SK-N-SH (cell line): ENCODE results near the gene ADCY10. TPM values are rescaled to one million over a fixed set of nuclear protein-coding genes. Genes with fewer than 3 reads are reported as not detected.

Experiments
- CTCF ChIA-PET: fragments of 300-600, 350-600 bp; formaldehyde crosslinking; extraction: SDS; loops from one replicate; lab custom pipeline; 2021; lab: Yijun Ruan, JAX
- POLR2A ChIA-PET: fragments of 350-600 bp; sonication (Branson Sonifier 250); formaldehyde crosslinking; extraction: SDS; loops from one replicate; lab custom pipeline; 2020; ENCODE audit warnings: antibody characterized with exemption, inconsistent platforms; lab: Yijun Ruan, JAX
- DNase-seq: peaks from one replicate; pipeline ENCODE4 v3.0.0; 2012
- H2AFZ ChIP-seq: fragments of 200-600 bp; sonication (generic); 2 replicates; pipeline ENCODE4 v1.8.1; 2016; ENCODE audit warnings: antibody characterized with exemption, mild to moderate bottlenecking, low read depth
- H3F3A ChIP-seq: fragments of 200-600 bp; sonication (generic); replicated peaks from 2 replicates; pipeline ENCODE3; 2016; ENCODE audit warnings: antibody characterized with exemption, mild to moderate bottlenecking; ENCODE audit not compliant: insufficient read depth
- H3K27ac ChIP-seq, 2 experiments: fragments of 200-500 bp in 1 of 2; fragments of 200-600 bp in 1 of 2; sonication (Bioruptor generic) in 1 of 2; sonication (generic), shearing (Covaris generic) in 1 of 2; 2 replicates each; pipeline versions ENCODE4 v1.5.1 to v1.6.1; 2014 to 2016; ENCODE audit warnings: low read depth in 2 of 2, inconsistent platforms in 1 of 2, low read length in 1 of 2, mild to moderate bottlenecking in 1 of 2, mixed read lengths in 1 of 2
- H3K27me3 ChIP-seq: fragments of 200-600 bp; sonication (generic), shearing (Covaris generic); 2 replicates; pipeline ENCODE4 v1.6.1; 2016; ENCODE audit warnings: mixed run types; ENCODE audit not compliant: insufficient read depth
- H3K36me3 ChIP-seq, 2 experiments: fragments of 200-500 bp in 1 of 2; fragments of 200-600 bp in 1 of 2; sonication (Bioruptor generic) in 1 of 2; sonication (generic) in 1 of 2; replicated peaks in 1 of 2; 2 replicates each; pipeline versions ENCODE3 to v1.5.1; 2014 to 2016; ENCODE audit warnings: low read length in 1 of 2, mild to moderate bottlenecking in 1 of 2; ENCODE audit not compliant: insufficient read depth in 2 of 2, control insufficient read depth in 1 of 2
- H3K4me1 ChIP-seq, 2 experiments: fragments of 200-500 bp in 1 of 2; fragments of 200-600 bp in 1 of 2; sonication (Bioruptor generic) in 1 of 2; sonication (generic), shearing (Covaris generic) in 1 of 2; 2 replicates each; pipeline versions ENCODE4 v1.5.1 to v1.6.1; 2014 to 2016; ENCODE audit warnings: low read depth in 1 of 2, low read length in 1 of 2, mixed run types in 1 of 2; ENCODE audit not compliant: insufficient read depth in 2 of 2, control insufficient read depth in 1 of 2
- H3K4me2 ChIP-seq: fragments of 200-600 bp; sonication (generic), shearing (Covaris generic); 2 replicates; pipeline ENCODE4 v1.6.1; 2017; ENCODE audit warnings: mixed run types
- H3K4me3 ChIP-seq, 2 experiments: fragments of 200-500 bp in 1 of 2; fragments of 200-600 bp in 1 of 2; sonication (Bioruptor generic) in 1 of 2; sonication (generic), shearing (Covaris generic) in 1 of 2; 2 replicates each; pipeline versions ENCODE4 v1.5.1 to v1.8.1; 2014 to 2016; ENCODE audit warnings: low read depth in 2 of 2, inconsistent platforms in 1 of 2, low read length in 1 of 2, mild to moderate bottlenecking in 1 of 2, mixed read lengths in 1 of 2, moderate library complexity in 1 of 2
- H3K79me2 ChIP-seq: fragments of 200-600 bp; sonication (generic); 2 replicates; pipeline ENCODE4 v1.8.1; 2017; ENCODE audit warnings: mild to moderate bottlenecking; ENCODE audit not compliant: insufficient read depth
- H3K9ac ChIP-seq: fragments of 200-600 bp; sonication (generic); 2 replicates; pipeline ENCODE4 v1.6.1; 2017; ENCODE audit warnings: mixed run types
- H3K9me2 ChIP-seq: fragments of 200-600 bp; sonication (generic); 2 replicates; pipeline ENCODE4 v1.6.1; 2017; ENCODE audit warnings: mixed run types
- H3K9me3 ChIP-seq: fragments of 200-600 bp; sonication (generic); 2 replicates; pipeline ENCODE4 v1.6.1; 2017; ENCODE audit warnings: mixed run types, mild to moderate bottlenecking, moderate library complexity
- H4K20me1 ChIP-seq: fragments of 200-600 bp; sonication (generic); 2 replicates; pipeline ENCODE4 v1.6.1; 2017; ENCODE audit warnings: mild to moderate bottlenecking, mixed run types; ENCODE audit not compliant: insufficient read depth
- ELF1 ChIP-seq: IDR thresholded peaks from 2 replicates; pipeline ENCODE4 v1.4.0; 2012
- FOSL2 ChIP-seq: IDR thresholded peaks from 2 replicates; pipeline ENCODE4 v1.4.0; 2012; ENCODE audit warnings: low read depth, mild to moderate bottlenecking, moderate library complexity, borderline replicate concordance
- FOXM1 ChIP-seq: IDR thresholded peaks from 2 replicates; pipeline ENCODE4 v1.4.0; 2012; ENCODE audit warnings: low read depth, mild to moderate bottlenecking
- JUND ChIP-seq: IDR thresholded peaks from 2 replicates; pipeline ENCODE4 v1.4.0; 2012
- MEF2A ChIP-seq: IDR thresholded peaks from 2 replicates; pipeline ENCODE4 v1.4.0; 2012; ENCODE audit warnings: low read depth, borderline replicate concordance
- NFIC ChIP-seq: IDR thresholded peaks from 2 replicates; pipeline ENCODE4 v1.4.0; 2012; ENCODE audit warnings: borderline replicate concordance
- REST ChIP-seq: IDR thresholded peaks from 2 replicates; pipeline ENCODE4 v1.6.1; 2012; ENCODE audit warnings: mild to moderate bottlenecking, low read depth, low read length, moderate library complexity
- RFX5 ChIP-seq: IDR thresholded peaks from 2 replicates; pipeline ENCODE4 v1.6.1; 2012; ENCODE audit warnings: mild to moderate bottlenecking, improper control_type of control experiment, low read length
- RXRA ChIP-seq: IDR thresholded peaks from 2 replicates; pipeline ENCODE4 v1.4.0; 2012; ENCODE audit warnings: low read depth, mild to moderate bottlenecking, borderline replicate concordance
- SIN3A ChIP-seq: IDR thresholded peaks from 2 replicates; pipeline ENCODE4 v1.6.1; 2012; ENCODE audit warnings: low read depth, mild to moderate bottlenecking, low read length, moderate library complexity, borderline replicate concordance
- TAF1 ChIP-seq: IDR thresholded peaks from 2 replicates; pipeline ENCODE4 v1.6.1; 2012; ENCODE audit warnings: low read depth, mild to moderate bottlenecking, low read length, moderate library complexity, borderline replicate concordance
- TCF12 ChIP-seq: IDR thresholded peaks from 2 replicates; pipeline ENCODE4 v1.4.0; 2012
- YY1 ChIP-seq: IDR thresholded peaks from 2 replicates; pipeline ENCODE4 v1.4.0; 2012; ENCODE audit warnings: low read depth, mild to moderate bottlenecking
- ZBTB33 ChIP-seq: IDR thresholded peaks from 2 replicates; pipeline ENCODE4 v1.4.0; 2012; ENCODE audit warnings: low read depth, borderline replicate concordance
- WGBS: methylation state at CpG from one replicate; pipeline ENCODE4 v1.1.6; 2017; ENCODE audit warnings: low lambda C conversion rate; 5-methylcytosine and 5-hydroxymethylcytosine counted together
- polyA plus RNA-seq, 3 experiments: library from polyadenylated mRNA; depleted of rRNA; stranded (reverse); fragments of >200 nt; gene quantifications; 2 replicates each; pipeline ENCODE4 v1.2.3, GENCODE V29; 2012
- TF ChIP-seq, protein P1 (sequence below): fragments of 150-350 bp; IDR thresholded peaks from 2 replicates; pipeline ENCODE4 v1.6.1; 2016; ENCODE audit warnings: mild to moderate bottlenecking, low read depth, low read length
- TF ChIP-seq, protein P2 (sequence below): fragments of 150-350 bp; IDR thresholded peaks from 2 replicates; pipeline ENCODE4 v1.6.1; 2017; ENCODE audit warnings: antibody characterized with exemption, low read length, low read depth, borderline replicate concordance

The ADCY10 gene
- polyA plus RNA-seq, 1 of the 3 experiments (the other 2 are of a cell fraction) = 0.10 TPM

DNA sequence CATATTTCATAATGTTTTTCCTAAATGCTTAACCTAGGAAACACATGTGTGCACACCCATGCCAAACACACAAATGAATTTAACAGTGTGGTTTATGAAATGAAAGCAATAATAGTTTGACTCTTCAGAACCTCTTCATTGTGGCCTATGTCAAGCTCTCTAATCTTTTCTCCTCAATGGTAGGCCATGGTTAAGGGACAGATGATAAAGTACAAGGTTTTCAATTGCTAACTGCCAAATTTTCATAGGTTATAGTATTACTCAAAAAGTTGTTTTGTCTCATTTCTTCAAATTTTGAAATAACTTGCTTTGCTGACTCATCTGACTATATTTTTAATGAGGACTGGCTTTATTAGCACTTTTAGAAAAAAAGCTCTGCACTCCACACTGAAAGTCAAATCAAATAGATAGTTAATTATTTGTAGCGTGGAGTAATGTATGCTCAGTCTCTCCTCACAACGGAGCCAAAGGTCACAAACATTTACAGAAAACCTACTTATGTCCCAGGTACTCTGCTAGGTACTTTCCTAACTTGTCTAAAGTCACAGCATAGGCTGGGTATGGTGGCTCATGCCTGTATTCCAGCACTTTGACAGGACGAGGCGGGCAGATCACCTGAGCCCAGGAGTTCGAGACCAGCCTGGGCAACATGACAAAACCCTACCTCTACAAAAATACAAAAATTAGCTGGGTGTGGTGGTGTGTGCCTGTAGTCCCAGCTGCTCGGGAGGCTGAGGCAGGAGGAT, 3.0 kb upstream of the ADCY10 start:
- Histone ChIP-seq H3K4me3 (no peak overlapping the region), H3K79me2 (no peaks in the 10 kb centered on the region), H2AFZ (no peak overlapping the region), H3K4me2 (no peak overlapping the region), H3K27me3 (no peaks in the 10 kb centered on the region), H4K20me1 (no peaks in the 10 kb centered on the region), H3F3A (peaks cover 5% of the 10 kb centered on the region), H3K9ac (no peak overlapping the region), H3K9me2 (no peaks in the 10 kb centered on the region), H3K36me3 (peaks cover 15 to 26% of the 10 kb centered on the region in 2 experiments), H3K9me3 (no peaks in the 10 kb centered on the region), H3K27ac (no peak overlapping the region), H3K4me1 (no peaks in the 10 kb centered on the region; a peak in 2 of 4 replicates)
- WGBS = 92% methylated on average over 6 of the region's 6 CpGs
- DNase-seq = no peak
- ChIA-PET CTCF (interaction anchor here (0.8 to 1.1 kb wide), 3 partner anchors 11 to 202 kb away, joined by 3 to 4 read pairs (median 3); no protein-coding TSS in a partner anchor), POLR2A (no interaction called here)
- no peak for TF ChIP-seq MEF2A
- TF ChIP-seq, protein P1, sequence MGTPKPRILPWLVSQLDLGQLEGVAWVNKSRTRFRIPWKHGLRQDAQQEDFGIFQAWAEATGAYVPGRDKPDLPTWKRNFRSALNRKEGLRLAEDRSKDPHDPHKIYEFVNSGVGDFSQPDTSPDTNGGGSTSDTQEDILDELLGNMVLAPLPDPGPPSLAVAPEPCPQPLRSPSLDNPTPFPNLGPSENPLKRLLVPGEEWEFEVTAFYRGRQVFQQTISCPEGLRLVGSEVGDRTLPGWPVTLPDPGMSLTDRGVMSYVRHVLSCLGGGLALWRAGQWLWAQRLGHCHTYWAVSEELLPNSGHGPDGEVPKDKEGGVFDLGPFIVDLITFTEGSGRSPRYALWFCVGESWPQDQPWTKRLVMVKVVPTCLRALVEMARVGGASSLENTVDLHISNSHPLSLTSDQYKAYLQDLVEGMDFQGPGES = no peak
- no peak for TF ChIP-seq YY1
- TF ChIP-seq TCF12 = no peak
- TF ChIP-seq, protein P2, sequence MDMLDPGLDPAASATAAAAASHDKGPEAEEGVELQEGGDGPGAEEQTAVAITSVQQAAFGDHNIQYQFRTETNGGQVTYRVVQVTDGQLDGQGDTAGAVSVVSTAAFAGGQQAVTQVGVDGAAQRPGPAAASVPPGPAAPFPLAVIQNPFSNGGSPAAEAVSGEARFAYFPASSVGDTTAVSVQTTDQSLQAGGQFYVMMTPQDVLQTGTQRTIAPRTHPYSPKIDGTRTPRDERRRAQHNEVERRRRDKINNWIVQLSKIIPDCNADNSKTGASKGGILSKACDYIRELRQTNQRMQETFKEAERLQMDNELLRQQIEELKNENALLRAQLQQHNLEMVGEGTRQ = no peak
- TF ChIP-seq FOSL2 = no peak
- TF ChIP-seq ELF1 = no peak

- no peaks in the 10 kb centered on the region for H3K27me3 ChIP-seq
- no peak overlapping the region for H3K4me3 ChIP-seq
- H3K4me2 ChIP-seq = no peak overlapping the region
- H4K20me1 ChIP-seq = no peaks in the 10 kb centered on the region
- no peak overlapping the region for H2AFZ ChIP-seq
- ChIA-PET CTCF (interaction anchor here (1.4 kb wide), 1 partner anchor 22 kb away, joined by 3 read pairs; no protein-coding TSS in a partner anchor), POLR2A (no interaction called here)
- no peak overlapping the region for H3K27ac ChIP-seq
- H3K9me2 ChIP-seq = no peaks in the 10 kb centered on the region
- no peak overlapping the region for H3K9ac ChIP-seq
- no peaks in the 10 kb centered on the region; a peak in 1 of 4 replicates for H3K4me1 ChIP-seq
- no peak for DNase-seq
- 99% methylated on average over 8 of the region's 8 CpGs for WGBS
- no peaks in the 10 kb centered on the region for H3K79me2 ChIP-seq
- H3K36me3 ChIP-seq = peaks cover 15 to 26% of the 10 kb centered on the region in 2 experiments
- H3F3A ChIP-seq = peaks cover 5% of the 10 kb centered on the region
- H3K9me3 ChIP-seq = no peaks in the 10 kb centered on the region
- TF ChIP-seq YY1 (no peak), TCF12 (no peak), ZBTB33 (no peak), SIN3A (no peak), FOXM1 (no peak), NFIC (no peak), TAF1 (no peak), JUND (no peak), MEF2A (no peak), RFX5 (no peak), REST (no peak), RXRA (no peak)
- TF ChIP-seq, protein P2 = no peak
- TF ChIP-seq, protein P1 = no peak
These were observed 1.6 kb upstream of the ADCY10 start for GRCh38 chr1:167915569-167915968.
